Cardiac septum (tissue), 1 donor: ENCODE data around the gene CASTOR2. TPM values are rescaled to one million over a fixed set of nuclear protein-coding genes. Genes with fewer than 3 reads are reported as not detected.
"Not testable (repeated sequence)": the region's sequence is repeated elsewhere in the genome, so short reads cannot be mapped to it uniquely, and the experiment has no call there.

ENCODE experiments used
- DNase-seq: peaks from one replicate; pipeline ENCODE4 v3.0.0-alpha.2; 2020; ENCODE audit warnings: low spot score
- intact Hi-C: fragments of 100-400 bp; cut with DNase I; formaldehyde crosslinking; loops from one replicate; pipeline ENCODE4 v1.14.0; 2022
- long read RNA-seq: library from polyadenylated mRNA; unstranded; transcript quantifications from one replicate; pipeline ENCODE4 v2.0.0, GENCODE V29; 2021
- total RNA-seq: library from RNA; stranded (reverse); fragmentation: NEBNext Ultra II Directional; extraction: Animal tissue kit (Norgen Biotek cat#: 25700); gene quantifications from one replicate; pipeline ENCODE4 v1.2.1, GENCODE V29; 2021
- donor health status: DM: no; HTN: no; CAD: no.

The CASTOR2 gene
- 27.3 TPM for total RNA-seq
- long read RNA-seq, partial matches to known transcripts: 0 of 1 reads
- long read RNA-seq, other reads (novel, unspliced or antisense): 0 of 1 reads

- peak; percentile 86 for DNase-seq
- intact Hi-C loops: not testable (repeated sequence)
Observed at GRCh38 chr7:74964511-74965119, at the start of gene CASTOR2. TSS of gene CASTOR2 (plus strand) at chr7:74964705. CDS start at chr7:74964986, 281 bp downstream.

GRCh38 chr7:74922321-74922890 lies 42.1 kb upstream of the CASTOR2 start:
- intact Hi-C loops, DNase-seq: not testable (repeated sequence)

GRCh38 chr7:74923644-74924043 lies 40.9 kb upstream of the CASTOR2 start:
- DNase-seq, intact Hi-C loops: not testable (repeated sequence)

GRCh38 chr7:74926968-74927367 lies 37.5 kb upstream of the CASTOR2 start:
- DNase-seq, intact Hi-C loops: not testable (repeated sequence)

GRCh38 chr7:74931563-74932328 lies 32.8 kb upstream of the CASTOR2 start:
- DNase-seq, intact Hi-C loops: not testable (repeated sequence)

- intact Hi-C loops, DNase-seq: not testable (repeated sequence)
Observed at GRCh38 chr7:74939429-74939828, 25.1 kb upstream of the CASTOR2 start.

- intact Hi-C loops, DNase-seq: not testable (repeated sequence)
Observed at GRCh38 chr7:74941302-74942069, 23.0 kb upstream of the CASTOR2 start.

- intact Hi-C loops, DNase-seq: not testable (repeated sequence)
Observed at GRCh38 chr7:74943923-74944322, 20.6 kb upstream of the CASTOR2 start.

- intact Hi-C loops, DNase-seq: not testable (repeated sequence)
Observed at GRCh38 chr7:74947741-74948140, 16.8 kb upstream of the CASTOR2 start.

- intact Hi-C loops: not testable (repeated sequence)
Observed at GRCh38 chr7:74953774-74954173, 10.7 kb upstream of the CASTOR2 start.

GRCh38 chr7:74958328-74958727 lies 6.2 kb upstream of the CASTOR2 start:
- DNase-seq, intact Hi-C loops: not testable (repeated sequence)

More at GRCh38 chr7:74953774-74954173, 10.7 kb upstream of the CASTOR2 start:
- not testable (repeated sequence) for DNase-seq

GRCh38 chr7:74963704-74964510 lies 598 bp upstream of the CASTOR2 start:
- intact Hi-C loops, DNase-seq: not testable (repeated sequence)

GRCh38 chr7:74966208-74966854 lies 1.8 kb downstream of the CASTOR2 start:
- DNase-seq, intact Hi-C loops: not testable (repeated sequence)

- DNase-seq, intact Hi-C loops: not testable (repeated sequence)
Observed at GRCh38 chr7:74966909-74967308, 2.4 kb downstream of the CASTOR2 start.

GRCh38 chr7:74971431-74971830 lies 6.9 kb downstream of the CASTOR2 start:
- DNase-seq, intact Hi-C loops: not testable (repeated sequence)

- DNase-seq, intact Hi-C loops: not testable (repeated sequence)
Observed at GRCh38 chr7:74972377-74972776, 7.9 kb downstream of the CASTOR2 start.

- DNase-seq, intact Hi-C loops: not testable (repeated sequence)
Observed at GRCh38 chr7:74975959-74976358, 11.5 kb downstream of the CASTOR2 start.

- DNase-seq, intact Hi-C loops: not testable (repeated sequence)
Observed at GRCh38 chr7:74977523-74977922, 13.0 kb downstream of the CASTOR2 start.
